ENCODE data around the gene ZNF544.

The ZNF544 gene

GRCh38 chr19:58228585-58229254 is at the start of gene ZNF544:
ZNF544 (plus strand) TSS chr19:58228914; CDS start chr19:58244024, 15,110 bp downstream.
- H3K27ac ChIP-seq, result peak within 1 kb of the TSS; percentile 76
- peak; percentile 16 for DNase-seq (ENCODE audit: low read depth, low spot score)

DNA sequence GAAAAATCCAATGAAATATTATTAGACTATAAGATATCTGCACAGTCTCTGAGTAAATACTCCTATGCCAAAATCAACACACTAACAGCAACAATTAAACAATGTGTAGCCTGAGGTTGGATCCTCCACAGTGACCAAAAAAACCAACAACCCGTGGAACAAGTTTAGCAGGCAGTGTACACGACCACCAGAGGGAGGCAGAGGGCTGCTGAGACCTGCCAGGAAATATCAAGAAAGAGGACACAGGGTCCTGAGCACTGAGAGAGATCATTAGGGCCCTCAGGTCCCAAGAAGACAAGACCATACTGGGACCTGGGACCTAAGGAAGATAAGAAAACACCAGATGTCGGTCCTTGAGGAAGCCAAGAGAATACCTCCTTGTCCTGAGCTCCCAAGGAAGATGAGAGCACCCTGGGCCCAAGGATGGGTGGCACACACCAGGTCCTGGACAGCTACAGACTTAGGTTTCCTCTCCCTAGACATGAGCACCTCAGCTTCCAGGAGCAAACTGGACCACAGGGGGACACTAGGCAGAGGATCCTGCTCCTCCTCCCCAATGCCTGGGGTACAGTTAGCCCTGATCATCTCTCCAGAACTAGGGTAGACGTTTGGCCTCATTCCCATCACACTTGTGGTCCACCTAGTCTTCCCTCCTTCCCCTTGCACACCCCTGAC is 46.7 kb upstream of the ZNF544 start:
- H3K27ac ChIP-seq, result peak overlapping the region; percentile 99
- DNase-seq (ENCODE audit: low read depth, low spot score), result peak; percentile 10

- DNase-seq (ENCODE audit: low read depth, low spot score), result no peak
- peak overlapping the region; percentile 99 for H3K27ac ChIP-seq
These were observed 46.1 kb upstream of the ZNF544 start for GRCh38 chr19:58182577-58182988.

- peak within 1 kb of the TSS; percentile 99 for H3K27ac ChIP-seq
- peak; percentile 81 for DNase-seq (ENCODE audit: low read depth, low spot score)
These were observed 45.5 kb upstream of the ZNF544 start, which contains the start of gene ZNF274 for GRCh38 chr19:58182989-58183816. ZNF274 (plus strand) TSS chr19:58183061; CDS start chr19:58183966, 905 bp downstream.

DNA sequence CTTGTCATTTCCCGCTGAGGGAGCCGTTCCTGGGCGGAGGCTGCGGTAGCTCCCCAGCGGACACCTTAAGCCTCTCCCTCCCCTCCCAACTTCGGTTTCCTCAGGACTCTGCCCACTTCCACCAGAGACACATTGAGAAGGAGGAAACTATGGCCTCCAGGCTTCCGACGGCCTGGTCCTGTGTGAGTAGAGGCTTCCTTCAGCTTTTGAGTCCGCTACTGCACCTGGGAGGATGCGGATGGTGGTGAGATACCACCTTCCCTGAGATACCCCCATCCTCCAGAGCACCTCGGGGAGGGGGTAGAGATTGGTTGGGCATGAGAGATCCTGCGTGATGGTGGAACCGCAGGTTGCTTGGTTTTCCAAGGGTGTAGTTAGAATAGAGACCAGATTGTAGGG is 44.9 kb upstream of the ZNF544 start:
- peak overlapping the region; percentile 99 for H3K27ac ChIP-seq
- DNase-seq (ENCODE audit: low read depth, low spot score), result peak; percentile 84

DNA sequence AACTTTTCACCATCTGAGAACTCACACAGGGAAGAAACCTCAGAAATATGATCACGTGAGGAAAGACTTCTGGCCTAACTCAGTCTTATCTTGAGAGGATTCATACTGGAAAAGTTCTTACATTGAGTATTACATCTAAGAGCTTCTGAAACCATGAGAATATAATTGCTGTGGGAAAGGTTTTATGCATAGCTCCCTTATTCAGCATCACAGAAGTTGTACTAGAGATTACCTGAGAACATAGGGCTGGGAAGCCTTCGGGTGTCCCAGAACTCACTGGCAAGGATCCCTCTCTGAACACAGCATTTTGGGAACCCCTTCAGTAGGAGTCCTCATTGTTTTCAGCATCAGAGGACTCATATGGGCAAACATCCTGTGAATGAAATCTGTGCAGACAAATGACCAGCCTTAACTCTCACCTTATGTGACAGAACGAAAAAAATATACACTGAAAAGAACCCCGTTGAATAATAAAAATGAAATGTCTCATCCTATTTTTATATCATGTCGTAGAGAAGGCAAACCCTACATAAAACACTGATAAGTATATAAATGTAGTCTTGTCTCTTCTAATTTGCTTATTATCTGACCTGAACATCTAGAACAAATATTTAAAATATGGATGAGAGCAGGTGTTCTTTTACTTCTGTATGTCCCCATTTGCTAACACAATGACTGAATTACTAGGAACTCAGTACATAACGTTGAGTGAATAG is 31.7 kb upstream of the ZNF544 start:
- H3K27ac ChIP-seq, result no peak overlapping the region
- no peak for DNase-seq (ENCODE audit: low read depth, low spot score)

DNA sequence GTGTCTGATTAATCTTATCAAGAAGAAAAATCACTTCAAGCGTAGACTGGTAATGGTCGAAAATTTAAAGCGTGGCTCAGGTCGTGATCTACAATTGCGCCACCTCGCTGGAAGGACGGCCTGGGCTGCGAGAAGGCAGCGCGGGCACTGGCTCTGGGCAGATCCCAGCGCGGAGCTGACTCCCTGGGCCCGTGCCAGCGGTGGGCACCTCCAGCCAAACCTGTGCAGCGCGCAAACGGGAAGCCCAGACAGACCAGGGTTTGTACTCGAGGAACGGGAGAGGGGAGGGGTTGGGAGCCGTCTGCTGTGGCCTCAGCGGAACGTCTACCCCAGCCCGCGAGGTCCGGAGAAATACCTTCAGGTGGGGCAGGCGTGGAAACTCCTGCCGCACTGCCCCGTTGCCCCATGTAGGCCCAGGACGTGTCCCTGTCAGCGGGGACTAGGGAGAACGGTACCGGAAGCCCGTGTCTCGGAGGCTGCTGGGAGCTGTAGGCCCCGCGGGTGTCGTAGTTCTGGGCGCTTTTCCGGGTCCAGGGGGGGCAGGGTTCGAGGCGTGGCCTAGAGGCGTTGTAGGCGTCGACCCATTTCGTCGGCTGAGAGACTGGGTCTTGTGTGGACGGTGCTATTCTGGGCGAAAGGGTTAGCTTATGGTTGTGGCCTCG is 24.8 kb upstream of the ZNF544 start:
- DNase-seq (ENCODE audit: low read depth, low spot score), result no peak
- no peak overlapping the region for H3K27ac ChIP-seq

DNA sequence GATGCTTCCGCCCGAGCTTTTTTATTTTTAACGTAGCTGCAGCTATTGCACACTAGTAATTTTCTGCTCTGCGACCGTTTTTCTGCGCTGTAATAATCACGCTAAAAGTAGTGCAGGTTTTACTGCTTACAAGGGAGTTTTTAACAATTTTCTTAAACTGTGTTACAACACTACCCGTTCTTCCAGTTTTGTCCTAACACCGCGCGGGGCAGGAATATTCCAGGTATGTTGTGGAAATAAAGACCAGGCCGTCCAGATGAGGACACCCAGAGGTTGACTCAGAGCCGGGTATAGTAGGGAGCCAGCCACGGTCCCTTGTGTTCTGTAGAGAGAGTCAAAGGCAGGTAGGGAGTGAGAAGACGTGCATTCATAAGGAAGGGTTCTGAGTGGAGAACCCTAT is 24.1 kb upstream of the ZNF544 start:
- no peak overlapping the region for H3K27ac ChIP-seq
- no peak for DNase-seq (ENCODE audit: low read depth, low spot score)

DNA sequence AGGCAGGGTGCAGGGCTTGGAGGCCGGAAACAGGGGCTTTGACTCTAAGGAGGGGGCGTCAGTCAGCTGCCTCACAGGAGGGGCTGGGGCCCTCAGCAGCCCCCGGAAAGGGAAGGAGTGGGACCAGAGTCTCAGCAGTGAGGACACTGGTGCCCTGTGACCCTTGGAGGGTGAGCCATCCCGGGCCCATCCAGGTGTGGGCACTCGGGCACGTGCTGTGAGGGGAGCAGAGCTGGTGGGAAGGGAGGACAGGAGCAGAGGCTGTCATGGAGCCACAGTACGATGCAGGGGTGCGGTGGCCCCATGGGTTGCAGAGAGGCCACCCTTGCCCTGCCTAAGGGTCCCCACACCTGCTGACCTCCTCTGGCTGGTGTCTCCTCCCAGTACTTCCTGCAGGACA is 19.1 kb upstream of the ZNF544 start:
- DNase-seq (ENCODE audit: low read depth, low spot score), result no peak
- H3K27ac ChIP-seq, result no peak overlapping the region

DNA sequence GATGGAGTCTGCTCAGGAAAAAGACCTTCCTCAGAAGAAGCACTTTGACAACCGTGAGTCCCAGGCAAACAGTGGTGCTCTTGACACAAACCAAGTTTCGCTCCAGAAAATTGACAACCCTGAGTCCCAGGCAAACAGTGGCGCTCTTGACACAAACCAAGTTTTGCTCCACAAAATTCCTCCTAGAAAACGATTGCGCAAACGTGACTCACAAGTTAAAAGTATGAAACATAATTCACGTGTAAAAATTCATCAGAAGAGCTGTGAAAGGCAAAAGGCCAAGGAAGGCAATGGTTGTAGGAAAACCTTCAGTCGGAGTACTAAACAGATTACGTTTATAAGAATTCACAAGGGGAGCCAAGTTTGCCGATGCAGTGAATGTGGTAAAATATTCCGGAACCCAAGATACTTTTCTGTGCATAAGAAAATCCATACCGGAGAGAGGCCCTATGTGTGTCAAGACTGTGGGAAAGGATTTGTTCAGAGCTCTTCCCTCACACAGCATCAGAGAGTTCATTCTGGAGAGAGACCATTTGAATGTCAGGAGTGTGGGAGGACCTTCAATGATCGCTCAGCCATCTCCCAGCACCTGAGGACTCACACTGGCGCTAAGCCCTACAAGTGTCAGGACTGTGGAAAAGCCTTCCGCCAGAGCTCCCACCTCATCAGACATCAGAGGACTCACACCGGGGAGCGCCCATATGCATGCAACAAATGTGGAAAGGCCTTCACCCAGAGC is 16.2 kb upstream of the ZNF544 start:
- DNase-seq (ENCODE audit: low read depth, low spot score), result no peak

DNA sequence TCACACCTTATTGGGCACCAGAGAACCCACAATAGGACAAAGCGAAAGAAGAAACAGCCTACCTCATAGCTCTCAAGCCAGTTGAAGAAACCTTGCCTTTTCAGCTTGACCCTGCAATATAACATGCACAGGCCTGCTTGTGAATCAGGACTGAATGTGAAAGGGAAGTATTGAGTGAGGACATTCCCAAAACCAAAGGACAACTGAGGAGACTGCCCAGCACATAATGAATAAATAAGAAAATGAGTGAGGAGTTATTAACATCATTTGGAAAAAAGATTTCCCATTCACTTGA is 15.7 kb upstream of the ZNF544 start:
- no peak overlapping the region for H3K27ac ChIP-seq

More for the DNA sequence above, 16.2 kb upstream of the ZNF544 start:
- no peak overlapping the region for H3K27ac ChIP-seq

GRCh38 chr19:58217069-58217481 is 11.6 kb upstream of the ZNF544 start:
- no peak for DNase-seq (ENCODE audit: low read depth, low spot score)
- no peak overlapping the region for H3K27ac ChIP-seq

More for the DNA sequence above, 15.7 kb upstream of the ZNF544 start:
- no peak for DNase-seq (ENCODE audit: low read depth, low spot score)

DNA sequence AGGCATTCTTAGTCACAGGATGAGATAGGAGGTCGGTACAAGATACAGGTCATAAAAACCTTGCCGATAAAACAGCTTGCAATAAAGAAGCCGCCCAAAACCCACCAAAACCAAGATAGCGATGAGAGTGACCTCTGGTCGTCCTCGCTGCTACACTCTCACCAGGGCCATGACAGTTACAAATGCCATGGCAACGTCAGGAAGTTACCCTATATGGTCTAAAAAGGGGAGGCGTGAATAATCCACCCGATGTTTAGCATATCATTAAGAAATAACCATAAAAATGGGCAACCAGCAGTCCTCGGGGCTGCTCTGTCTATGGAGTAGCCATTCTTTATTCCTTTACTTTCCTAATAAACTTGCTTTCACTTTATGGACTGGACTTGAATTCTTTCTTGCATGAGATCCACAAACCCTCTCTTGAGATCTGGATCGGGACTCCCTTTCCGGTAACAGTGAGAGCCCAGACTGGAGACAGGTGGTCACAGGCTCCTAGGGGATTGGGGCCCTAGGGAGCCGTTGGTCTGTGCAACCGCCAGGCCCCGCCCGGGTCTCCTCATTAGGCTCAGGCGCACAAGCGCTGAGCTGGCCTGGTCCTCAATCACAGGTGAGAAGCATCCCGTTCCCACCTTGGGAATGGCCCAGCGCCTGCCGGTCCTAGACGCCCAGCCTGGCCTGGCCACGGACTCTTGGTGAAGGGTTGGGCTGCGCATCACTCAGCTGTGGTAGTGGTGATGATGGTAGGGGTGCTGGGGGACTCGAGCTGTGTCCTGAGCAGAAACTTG is 10.9 kb upstream of the ZNF544 start:
- no peak overlapping the region for H3K27ac ChIP-seq

DNA sequence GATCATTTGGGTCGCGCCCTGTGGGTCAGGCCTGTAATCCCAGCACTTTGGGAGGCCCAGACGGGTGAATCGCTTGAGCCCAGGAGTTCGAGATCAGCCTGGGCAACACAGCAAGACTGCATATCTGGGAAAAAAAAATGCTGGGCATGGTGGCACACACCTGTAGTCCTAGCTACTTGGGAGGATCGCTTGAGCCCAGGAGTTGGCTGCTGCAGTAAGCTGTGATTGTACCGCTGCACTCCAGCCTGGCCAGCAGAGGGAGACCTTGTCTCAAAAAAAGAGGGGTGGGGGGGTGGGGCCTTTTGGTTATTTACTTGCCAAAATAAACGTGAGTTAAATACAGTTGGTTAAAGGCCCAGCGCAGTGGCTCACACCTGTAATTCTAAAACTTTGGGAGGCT is 9.8 kb upstream of the ZNF544 start:
- DNase-seq (ENCODE audit: low read depth, low spot score), result no peak
- H3K27ac ChIP-seq, result no peak overlapping the region

More for the DNA sequence above, 10.9 kb upstream of the ZNF544 start:
- no peak for DNase-seq (ENCODE audit: low read depth, low spot score)

DNA sequence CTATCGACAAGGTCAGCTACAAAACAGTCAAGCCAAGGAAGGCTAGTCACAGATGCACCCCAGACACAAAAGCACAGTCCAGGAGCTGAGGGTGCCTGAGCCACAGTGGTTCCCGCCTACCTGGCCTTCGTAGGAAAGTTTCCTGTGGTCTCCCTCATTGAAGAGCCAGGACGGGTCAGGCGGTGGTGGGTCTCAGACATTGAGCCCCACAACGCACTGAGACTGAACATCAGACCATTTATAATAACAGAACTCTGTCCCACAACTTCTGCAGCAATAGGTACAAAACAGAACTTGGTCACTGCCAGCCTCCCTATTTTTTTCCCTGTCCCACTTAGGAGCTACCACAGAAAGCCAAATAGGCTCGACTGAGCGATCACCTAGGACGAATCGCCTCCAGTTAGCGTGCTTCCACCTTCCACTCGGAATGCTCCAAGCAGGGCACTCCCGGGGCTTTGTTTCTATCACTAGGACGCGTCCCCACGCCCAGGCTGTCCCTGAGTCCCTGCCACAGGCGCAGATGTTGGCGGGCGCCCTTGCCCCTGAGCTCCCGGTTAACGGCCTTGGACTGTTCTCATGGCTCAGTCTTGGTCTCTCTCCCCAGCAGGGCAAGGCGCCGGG is 640 bp upstream of the ZNF544 start:
- H3K27ac ChIP-seq, result peak overlapping the region; percentile 76
- DNase-seq (ENCODE audit: low read depth, low spot score), result no peak

GRCh38 chr19:58229255-58229639 is 533 bp downstream of the ZNF544 start:
- H3K27ac ChIP-seq, result peak overlapping the region; percentile 76
- DNase-seq (ENCODE audit: low read depth, low spot score), result no peak

- no peak for DNase-seq (ENCODE audit: low read depth, low spot score)
- H3K27ac ChIP-seq, result no peak overlapping the region
These were observed 8.6 kb downstream of the ZNF544 start for GRCh38 chr19:58237324-58237723.

- H3K27ac ChIP-seq, result no peak overlapping the region
- DNase-seq (ENCODE audit: low read depth, low spot score), result no peak
These were observed 14.6 kb downstream of the ZNF544 start for GRCh38 chr19:58243351-58243750.
